HepG2 (cell line): ENCODE data around the gene TAS2R40. TPM values are rescaled to one million over a fixed set of nuclear protein-coding genes. Genes with fewer than 3 reads are reported as not detected.

Source experiments
- GABPA ChIP-seq, 2 experiments: IDR thresholded peaks; 2 replicates each; pipeline ENCODE4 v1.6.1; 2011 to 2016; ENCODE audit warnings: low read depth in 2 of 2, low read length in 1 of 2, missing biosample characterization in 1 of 2, missing genetic modification characterization in 1 of 2
- JDP2 ChIP-seq: sonication (generic); formaldehyde crosslinking; IDR thresholded peaks from 2 replicates; pipeline ENCODE4 v1.8.1; 2022; ENCODE audit warnings: missing genetic modification reagents, borderline replicate concordance
- KLF16 ChIP-seq, 2 experiments: sonication (generic) in 1 of 2; formaldehyde crosslinking in 1 of 2; IDR thresholded peaks; 2 replicates each; pipeline versions ENCODE4 v1.6.1 to v1.8.0; 2016 to 2023; ENCODE audit warnings: missing genetic modification reagents in 2 of 2, missing compliant biosample characterization in 1 of 2
- MAFK ChIP-seq, 2 experiments: IDR thresholded peaks in 1 of 2; conservative IDR thresholded peaks in 1 of 2; 2 replicates each; pipeline ENCODE4 v1.6.1; 2011; ENCODE audit warnings: improper control_type of control experiment in 2 of 2, low read length in 2 of 2
- NFATC3 ChIP-seq: sonication (generic); formaldehyde crosslinking; IDR thresholded peaks from 2 replicates; pipeline ENCODE4 v1.5.1; 2020; ENCODE audit warnings: mild to moderate bottlenecking, missing genetic modification reagents
- SOX6 ChIP-seq, 2 experiments: fragments of 450-650 bp in 1 of 2; sonication (generic) in 1 of 2; formaldehyde crosslinking in 1 of 2; IDR thresholded peaks; 2 replicates each; pipeline versions ENCODE4 v1.4.0 to v1.6.1; 2017 to 2020; ENCODE audit warnings: antibody characterized with exemption in 1 of 2, mild to moderate bottlenecking in 1 of 2, missing genetic modification reagents in 1 of 2
- SRSF9 ChIP-seq: fragments of 200-400 bp; formaldehyde crosslinking; IDR thresholded peaks from 2 replicates; pipeline ENCODE4 v1.6.1; 2018; ENCODE audit warnings: borderline replicate concordance, mild to moderate bottlenecking, low read depth, low read length; ENCODE audit not compliant: insufficient read depth, poor library complexity, severe bottlenecking
- SYNCRIP ChIP-seq: fragments of 200-400 bp; formaldehyde crosslinking; IDR thresholded peaks from 2 replicates; pipeline ENCODE4 v1.6.1; 2018; ENCODE audit warnings: mild to moderate bottlenecking, low read depth, low read length; ENCODE audit not compliant: insufficient read depth
- YY1 ChIP-seq: IDR thresholded peaks from 2 replicates; pipeline ENCODE4 v1.6.1; 2011; ENCODE audit warnings: low read length, low read depth, moderate library complexity, mild to moderate bottlenecking; ENCODE audit not compliant: insufficient read depth, insufficient replicate concordance
- ZBTB2 ChIP-seq: sonication (generic); formaldehyde crosslinking; IDR thresholded peaks from 2 replicates; pipeline ENCODE4 v1.8.0; 2022; ENCODE audit warnings: low read depth, missing genetic modification reagents
- ZFAT ChIP-seq: sonication (generic); formaldehyde crosslinking; conservative IDR thresholded peaks from 2 replicates; pipeline ENCODE4 v1.8.1; 2023; ENCODE audit warnings: missing genetic modification reagents, inconsistent platforms
- ZNF335 ChIP-seq: sonication (generic); formaldehyde crosslinking; IDR thresholded peaks from 2 replicates; pipeline ENCODE4 v1.4.0; 2020; ENCODE audit warnings: missing genetic modification reagents
- ZNF430 ChIP-seq: sonication (generic); formaldehyde crosslinking; IDR thresholded peaks from 2 replicates; pipeline ENCODE4 v1.9.0; 2021; ENCODE audit warnings: mild to moderate bottlenecking, missing genetic modification reagents
- ZNF570 ChIP-seq: sonication (generic); formaldehyde crosslinking; IDR thresholded peaks from 2 replicates; pipeline ENCODE4 v1.4.0; 2020; ENCODE audit warnings: mild to moderate bottlenecking, missing genetic modification reagents, borderline replicate concordance
- ZNF614 ChIP-seq: IDR thresholded peaks from 2 replicates; pipeline ENCODE4 v1.6.1; 2018; ENCODE audit warnings: missing biosample characterization, missing genetic modification reagents, inconsistent platforms, borderline replicate concordance
- ZNF615 ChIP-seq: sonication (generic); formaldehyde crosslinking; IDR thresholded peaks from 2 replicates; pipeline ENCODE4 v1.5.0; 2020; ENCODE audit warnings: mild to moderate bottlenecking, missing genetic modification reagents, borderline replicate concordance
- ZNF629 ChIP-seq: sonication (generic); formaldehyde crosslinking; conservative IDR thresholded peaks from 2 replicates; pipeline ENCODE4 v1.5.0; 2020; ENCODE audit warnings: missing genetic modification reagents
- ZNF639 ChIP-seq: conservative IDR thresholded peaks from 2 replicates; pipeline ENCODE4 v1.6.1; 2018; ENCODE audit warnings: missing genetic modification reagents
- ZNF788 ChIP-seq: sonication (generic); formaldehyde crosslinking; IDR thresholded peaks from 2 replicates; pipeline ENCODE4 v1.5.0; 2020; ENCODE audit warnings: mild to moderate bottlenecking, missing genetic modification reagents, borderline replicate concordance
- polyA plus RNA-seq, 8 experiments: library from polyadenylated mRNA; depleted of rRNA in 3 of 8; stranded (reverse) in 7 of 8; unstranded in 1 of 8; fragments of >200 nt; fragmentation: Illumina TruSeq in 4 of 8; extraction: Trizol in 4 of 8; gene quantifications; 2 replicates each; pipeline versions ENCODE4 v1.2.1 to v1.2.3, GENCODE V29; 2011 to 2016; ENCODE audit warnings: low read depth in 4 of 8, missing spikeins in 1 of 8, mixed read lengths in 1 of 8; ENCODE audit not compliant: insufficient read depth in 1 of 8
- total RNA-seq, 5 experiments: library from RNA; depleted of rRNA; stranded (reverse); fragments of >200 nt; fragmentation: Illumina TruSeq; extraction: Trizol; gene quantifications; 2 replicates each; pipeline ENCODE4 v1.2.3, GENCODE V29; 2016; ENCODE audit warnings: low read depth in 1 of 5
- TF ChIP-seq, protein P1 (sequence below): sonication (generic); formaldehyde crosslinking; IDR thresholded peaks from 2 replicates; pipeline ENCODE4 v1.4.0; 2020; ENCODE audit warnings: low read depth, mild to moderate bottlenecking, missing genetic modification reagents
- TF ChIP-seq, protein P2 (sequence below): IDR thresholded peaks from 2 replicates; pipeline ENCODE4 v1.6.1; 2016; ENCODE audit warnings: missing genetic modification reagents, missing compliant biosample characterization
- TF ChIP-seq, protein P3 (sequence below): sonication (generic); formaldehyde crosslinking; IDR thresholded peaks from 2 replicates; pipeline ENCODE4 v1.8.1; 2023; ENCODE audit warnings: mild to moderate bottlenecking, missing genetic modification reagents, borderline replicate concordance
- TF ChIP-seq, protein P4 (sequence below): sonication (generic); formaldehyde crosslinking; IDR thresholded peaks from 2 replicates; pipeline ENCODE4 v1.4.0; 2020; ENCODE audit warnings: missing genetic modification reagents

Gene TAS2R40
- total and polyA plus RNA-seq, 2 of the 13 experiments (the other 11 are each of a cell fraction or from before 2014, with no cell fraction given): not detected

DNA sequence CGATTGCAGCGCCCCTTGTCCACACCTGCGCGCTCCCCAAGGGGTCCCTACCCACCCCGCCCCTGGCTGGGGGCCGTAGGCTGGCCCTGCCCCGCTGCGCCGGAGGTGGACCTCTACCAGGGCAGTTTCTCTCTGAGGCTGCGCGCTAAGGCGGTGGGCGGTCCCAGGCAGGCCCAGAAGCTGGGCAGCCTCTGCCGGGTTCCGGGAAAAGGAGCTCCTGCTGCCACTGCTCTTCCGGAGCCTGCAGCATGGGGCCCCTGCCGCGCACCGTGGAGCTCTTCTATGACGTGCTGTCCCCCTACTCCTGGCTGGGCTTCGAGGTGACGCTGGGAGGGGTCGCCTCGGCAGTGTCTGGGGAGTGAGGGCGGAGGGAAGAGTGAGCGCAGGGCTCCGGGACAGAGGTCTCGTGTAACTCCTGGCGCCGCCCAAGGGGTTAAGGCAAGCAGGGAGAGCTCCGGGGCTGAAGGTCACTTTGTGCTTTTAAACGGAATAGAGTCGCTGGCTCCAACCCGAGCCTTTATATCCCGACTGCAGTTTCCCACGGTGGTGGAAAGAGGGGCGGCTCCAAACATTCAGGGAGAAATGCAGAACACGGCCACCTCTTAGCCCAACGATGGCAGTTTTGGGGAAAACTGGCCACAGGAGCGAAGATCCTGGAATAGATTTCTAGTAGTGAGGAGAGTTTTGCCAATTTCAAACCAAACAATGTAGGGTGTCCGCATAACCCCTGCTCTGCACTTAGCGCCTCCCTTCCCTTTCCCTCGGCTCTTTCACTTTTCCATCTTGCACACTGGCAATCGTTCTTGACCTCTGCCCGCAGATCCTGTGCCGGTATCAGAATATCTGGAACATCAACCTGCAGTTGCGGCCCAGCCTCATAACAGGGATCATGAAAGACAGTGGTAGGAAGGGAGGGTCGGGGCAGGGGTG, 41.7 kb downstream of the TAS2R40 start, which contains the start of gene GSTK1 (continued):
- TF ChIP-seq SOX6 (IDR thresholded peaks at IDR 0.05): no peak
- TF ChIP-seq SOX6 (CRISPR knock-in tag; IDR thresholded peaks at IDR 0.05): peak; percentile 70
- TF ChIP-seq, protein P1, sequence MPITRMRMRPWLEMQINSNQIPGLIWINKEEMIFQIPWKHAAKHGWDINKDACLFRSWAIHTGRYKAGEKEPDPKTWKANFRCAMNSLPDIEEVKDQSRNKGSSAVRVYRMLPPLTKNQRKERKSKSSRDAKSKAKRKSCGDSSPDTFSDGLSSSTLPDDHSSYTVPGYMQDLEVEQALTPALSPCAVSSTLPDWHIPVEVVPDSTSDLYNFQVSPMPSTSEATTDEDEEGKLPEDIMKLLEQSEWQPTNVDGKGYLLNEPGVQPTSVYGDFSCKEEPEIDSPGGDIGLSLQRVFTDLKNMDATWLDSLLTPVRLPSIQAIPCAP: 0 out of 2 replicates have a peak, but pooled peaks have one; percentile 78
- no peak for TF ChIP-seq SYNCRIP
- TF ChIP-seq ZNF788 (CRISPR knock-in tag): peak; percentile 77; the same call in 1 of the 2 replicates
- no peak for TF ChIP-seq NFATC3 (CRISPR knock-in tag)
- no peak for TF ChIP-seq ZNF615 (CRISPR knock-in tag)
- TF ChIP-seq ZNF430 (CRISPR knock-in tag): peak; percentile 90
- no peak for TF ChIP-seq ZFAT (CRISPR knock-in tag)
- TF ChIP-seq, protein P2, sequence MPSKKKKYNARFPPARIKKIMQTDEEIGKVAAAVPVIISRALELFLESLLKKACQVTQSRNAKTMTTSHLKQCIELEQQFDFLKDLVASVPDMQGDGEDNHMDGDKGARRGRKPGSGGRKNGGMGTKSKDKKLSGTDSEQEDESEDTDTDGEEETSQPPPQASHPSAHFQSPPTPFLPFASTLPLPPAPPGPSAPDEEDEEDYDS (CRISPR knock-in tag): 0 out of 2 replicates have a peak, but pooled peaks have one; percentile 53
- no peak for TF ChIP-seq ZNF570
- peak; percentile 50; the same call in 1 of the 2 replicates for TF ChIP-seq ZNF629 (CRISPR knock-in tag)
- no peak for TF ChIP-seq SRSF9
- peak; percentile 52 for TF ChIP-seq GABPA (IDR thresholded peaks at IDR 0.05; ENCODE audit: low read depth, low read length)
- TF ChIP-seq GABPA (CRISPR knock-in tag; IDR thresholded peaks at IDR 0.05; ENCODE audit: low read depth): peak; percentile 79
- TF ChIP-seq, protein P3, sequence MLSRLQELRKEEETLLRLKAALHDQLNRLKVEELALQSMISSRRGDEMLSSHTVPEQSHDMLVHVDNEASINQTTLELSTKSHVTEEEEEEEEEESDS: no peak
- peak; percentile 87; the same call in 1 of the 2 replicates for TF ChIP-seq ZNF614
- TF ChIP-seq ZNF335: peak; percentile 91
- TF ChIP-seq, protein P4, sequence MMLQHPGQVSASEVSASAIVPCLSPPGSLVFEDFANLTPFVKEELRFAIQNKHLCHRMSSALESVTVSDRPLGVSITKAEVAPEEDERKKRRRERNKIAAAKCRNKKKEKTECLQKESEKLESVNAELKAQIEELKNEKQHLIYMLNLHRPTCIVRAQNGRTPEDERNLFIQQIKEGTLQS: no peak
- no peak; the same call in 1 of the 2 replicates for TF ChIP-seq ZNF639
- no peak for TF ChIP-seq ZBTB2 (CRISPR knock-in tag)
- TF ChIP-seq MAFK (conservative IDR thresholded peaks at IDR 0.05 in 1 of 2, IDR thresholded peaks at IDR 0.05 in 1 of 2; ENCODE audit: low read length in 2 of 2): no peak
- TF ChIP-seq YY1: peak; percentile 58
- peak in 1 of 2 experiments; percentile 88; a peak in 2 of 4 replicates for TF ChIP-seq KLF16 (CRISPR knock-in tag; IDR thresholded peaks at IDR 0.05)
- no peak for TF ChIP-seq JDP2 (CRISPR knock-in tag)
